HG02943 (cell line): ENCODE results near the gene SLC35E3.

Experiments
- ATAC-seq: cut with Tn5 transposase; IDR thresholded peaks from one replicate; pipeline ENCODE4 v1.9.1; 2021; ENCODE audit warnings: mild to moderate bottlenecking, low read depth, moderate library complexity; ENCODE audit not compliant: unreplicated experiment

The SLC35E3 gene

GRCh38 chr12:68745904-68746571 is at the start of gene SLC35E3:
SLC35E3 (plus strand) TSS chr12:68746176; CDS start chr12:68746378, 202 bp downstream.
- peak; percentile 98 for ATAC-seq

- no peak for ATAC-seq
Measured at GRCh38 chr12:68699486-68699885, 46.5 kb upstream of the SLC35E3 start.

- ATAC-seq: no peak
Measured at GRCh38 chr12:68727776-68728175, 18.2 kb upstream of the SLC35E3 start.

GRCh38 chr12:68733661-68734071 is 12.3 kb upstream of the SLC35E3 start:
- no peak for ATAC-seq

GRCh38 chr12:68739891-68740290 is 6.1 kb upstream of the SLC35E3 start:
- ATAC-seq: no peak

GRCh38 chr12:68743356-68743755 is 2.6 kb upstream of the SLC35E3 start:
- ATAC-seq: no peak

GRCh38 chr12:68745376-68745903 is 536 bp upstream of the SLC35E3 start:
- ATAC-seq: no peak

- peak; percentile 45 for ATAC-seq
Measured at GRCh38 chr12:68746572-68747180, 700 bp downstream of the SLC35E3 start.

- no peak for ATAC-seq
Measured at GRCh38 chr12:68749443-68749842, 3.5 kb downstream of the SLC35E3 start.

GRCh38 chr12:68749861-68750260 is 3.9 kb downstream of the SLC35E3 start:
- ATAC-seq: no peak

- no peak for ATAC-seq
Measured at GRCh38 chr12:68750506-68750905, 4.5 kb downstream of the SLC35E3 start.

GRCh38 chr12:68755536-68756243 is 9.7 kb downstream of the SLC35E3 start:
- no peak for ATAC-seq

- no peak for ATAC-seq
Measured at GRCh38 chr12:68759852-68760251, 13.9 kb downstream of the SLC35E3 start.

- ATAC-seq: no peak
Measured at GRCh38 chr12:68760806-68761441, 14.9 kb downstream of the SLC35E3 start.

GRCh38 chr12:68761442-68761812 is 15.5 kb downstream of the SLC35E3 start:
- no peak for ATAC-seq

- no peak for ATAC-seq
Measured at GRCh38 chr12:68761901-68762630, 16.1 kb downstream of the SLC35E3 start.

- no peak for ATAC-seq
Measured at GRCh38 chr12:68762691-68763090, 16.7 kb downstream of the SLC35E3 start.

- no peak for ATAC-seq
Measured at GRCh38 chr12:68765696-68766095, 19.7 kb downstream of the SLC35E3 start.

- no peak for ATAC-seq
Measured at GRCh38 chr12:68766646-68767045, 20.7 kb downstream of the SLC35E3 start.

- no peak for ATAC-seq
Measured at GRCh38 chr12:68767191-68767590, 21.2 kb downstream of the SLC35E3 start.
